Measurements from ENCODE around the gene CHMP1A.
A peak's percentile ranks its signal among the peaks of the same experiment; 100 is the strongest.
"Not testable (repeated sequence)": the region's sequence is repeated elsewhere in the genome, so short reads cannot be mapped to it uniquely, and the experiment has no call there.

The CHMP1A gene

GRCh38 chr16:89657442-89658220 is at the start of gene CHMP1A, which contains the start of gene SPATA33:
CHMP1A (minus strand) TSS chr16:89657708; CDS start chr16:89657588, 120 bp downstream.
SPATA33 (plus strand) TSS chr16:89657836; CDS start chr16:89657912, 76 bp downstream.
- peak; percentile 60 for DNase-seq (ENCODE audit: low read depth)

GRCh38 chr16:89706518-89707260 is 49.2 kb upstream of the CHMP1A start:
- DNase-seq (ENCODE audit: low read depth), result no peak

GRCh38 chr16:89705006-89705405 is 47.5 kb upstream of the CHMP1A start:
- no peak for DNase-seq (ENCODE audit: low read depth)

DNA sequence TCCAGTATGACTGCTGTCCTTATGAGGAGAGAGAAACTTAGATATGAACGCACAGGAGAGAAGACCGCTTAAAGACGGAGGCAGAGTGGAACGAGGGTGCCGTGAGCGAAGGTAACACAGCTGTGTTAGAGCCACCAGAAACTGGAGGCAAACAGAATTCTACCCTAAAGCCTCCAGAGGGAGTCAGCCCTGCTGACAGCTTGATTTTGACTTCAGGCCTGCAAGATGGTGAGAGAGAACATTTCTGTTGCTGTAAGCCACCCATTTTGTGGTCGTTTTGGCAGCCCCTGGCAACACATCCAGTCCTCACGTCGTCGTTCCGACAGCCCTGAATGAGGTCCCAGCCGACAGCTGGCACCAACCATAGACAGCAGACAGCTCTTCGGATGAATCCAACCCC is 46.8 kb upstream of the CHMP1A start:
- DNase-seq (ENCODE audit: low read depth), result no peak

DNA sequence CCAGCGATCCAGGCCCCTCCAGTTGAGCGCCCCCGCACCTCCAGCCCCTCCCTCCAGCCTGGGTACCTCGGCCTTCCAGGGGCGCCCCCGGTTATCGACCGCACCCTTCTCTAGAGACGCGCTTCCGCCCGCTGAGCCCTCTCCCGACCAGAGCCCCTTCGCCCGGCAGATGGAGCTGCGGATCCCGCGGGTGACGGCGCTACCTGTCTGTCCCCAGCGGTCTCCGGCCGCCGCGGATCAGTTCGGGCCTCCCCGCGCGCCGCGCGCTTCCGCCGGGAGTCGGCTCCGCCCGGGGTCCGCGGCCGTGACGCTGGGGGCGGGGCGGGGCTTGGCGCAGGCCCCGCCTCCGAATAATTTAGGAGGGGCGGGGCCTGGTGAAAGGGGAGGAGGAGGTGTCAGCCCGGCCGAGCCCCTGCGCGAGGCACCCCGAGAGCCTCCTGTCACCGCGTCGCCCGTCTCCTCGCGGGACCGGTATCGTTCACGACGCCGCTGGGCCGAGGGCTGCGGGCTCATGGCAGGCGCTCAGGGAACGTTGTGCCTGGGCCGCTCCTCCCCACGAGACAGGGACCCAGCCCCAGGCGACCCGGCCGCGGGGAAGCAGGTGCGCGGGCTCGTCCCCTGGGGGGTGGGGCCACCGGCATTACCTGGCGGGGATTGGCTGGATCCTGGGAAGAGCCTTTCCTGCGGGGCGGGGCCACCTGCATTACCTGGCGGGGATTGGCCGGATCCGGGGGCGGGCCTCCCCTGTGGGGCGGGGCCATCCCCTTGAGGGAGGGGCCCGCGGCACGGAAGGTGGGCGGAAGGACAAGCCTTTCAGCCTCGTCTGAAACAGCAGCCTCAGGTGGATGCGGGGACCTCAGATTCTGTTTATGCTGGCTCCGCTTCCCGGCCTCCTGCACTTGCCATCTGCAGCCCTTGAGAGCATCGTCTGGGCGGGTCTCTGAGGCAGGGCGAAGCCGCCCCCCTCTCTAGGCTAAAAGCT is 44.2 kb upstream of the CHMP1A start, which contains the start of gene SPATA2L:
Gene SPATA2L (minus strand): TSS at position 281 of the 982 bp plus-strand sequence. CDS start 473 bp downstream, outside the sequence.
- DNase-seq (ENCODE audit: low read depth), result peak; percentile 23

DNA sequence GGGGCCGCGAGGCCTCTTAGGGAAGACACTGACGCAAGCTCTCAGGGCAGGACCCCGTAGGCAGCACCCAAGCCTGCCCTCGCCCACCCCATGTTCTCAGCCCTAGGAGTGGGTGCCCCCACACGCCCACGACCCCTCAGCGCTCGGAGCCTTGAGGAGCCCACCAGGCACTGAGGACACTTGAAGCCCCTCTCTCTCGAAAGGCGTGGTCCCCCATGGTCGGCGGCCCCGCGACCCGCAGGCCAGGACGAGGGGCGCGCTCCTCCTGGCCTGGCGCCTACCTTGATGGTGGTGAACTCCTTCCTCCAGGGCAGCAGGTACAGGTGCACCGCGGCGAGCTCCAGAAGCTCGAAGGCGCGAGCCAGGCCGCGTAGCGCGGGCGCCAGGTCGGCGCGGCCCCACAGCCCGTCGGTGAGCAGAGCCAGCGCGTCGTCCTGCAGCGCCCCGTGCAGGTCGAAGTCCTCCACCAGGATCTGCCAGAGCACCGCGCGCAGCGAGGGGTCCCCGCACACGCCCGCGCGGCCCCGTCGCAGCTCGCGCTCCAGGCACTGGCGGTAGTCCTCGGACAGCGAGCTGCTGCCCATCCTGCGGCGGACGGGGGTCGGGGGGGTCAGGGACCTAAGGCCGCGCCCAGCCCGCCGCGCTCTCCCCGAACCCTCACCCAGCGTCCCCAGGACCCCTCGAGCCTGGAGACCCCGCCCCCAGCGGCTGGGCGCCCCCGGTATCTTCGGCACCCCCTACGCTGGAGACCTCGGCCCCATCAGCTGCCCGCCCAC is 43.3 kb upstream of the CHMP1A start:
- DNase-seq (ENCODE audit: low read depth), result no peak

GRCh38 chr16:89700100-89700648 is 42.7 kb upstream of the CHMP1A start:
- peak; percentile 95 for DNase-seq (ENCODE audit: low read depth)

DNA sequence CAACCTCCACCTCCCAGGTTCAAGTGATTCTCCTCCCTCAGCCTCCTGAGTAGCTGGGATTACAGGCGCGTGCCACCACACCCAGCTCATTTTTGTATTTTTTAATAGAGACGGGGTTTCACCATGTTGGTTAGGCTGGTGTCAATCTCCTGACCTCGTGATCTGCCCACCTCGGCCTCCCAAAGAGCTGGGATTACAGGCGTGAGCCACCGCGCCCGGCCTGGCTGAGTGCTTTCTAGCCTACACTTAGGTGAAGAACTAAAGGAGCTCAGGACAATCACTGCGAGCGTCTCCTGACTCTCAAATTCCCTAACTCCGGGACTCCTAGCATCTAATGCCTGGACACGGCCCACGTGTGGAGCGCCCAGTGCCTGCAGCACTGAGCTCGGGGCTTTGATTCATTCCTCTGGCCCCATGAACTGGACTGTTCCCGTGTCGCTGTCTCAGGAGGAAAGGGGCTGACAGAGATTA is 42.2 kb upstream of the CHMP1A start:
- DNase-seq (ENCODE audit: low read depth), result not testable (repeated sequence)

DNA sequence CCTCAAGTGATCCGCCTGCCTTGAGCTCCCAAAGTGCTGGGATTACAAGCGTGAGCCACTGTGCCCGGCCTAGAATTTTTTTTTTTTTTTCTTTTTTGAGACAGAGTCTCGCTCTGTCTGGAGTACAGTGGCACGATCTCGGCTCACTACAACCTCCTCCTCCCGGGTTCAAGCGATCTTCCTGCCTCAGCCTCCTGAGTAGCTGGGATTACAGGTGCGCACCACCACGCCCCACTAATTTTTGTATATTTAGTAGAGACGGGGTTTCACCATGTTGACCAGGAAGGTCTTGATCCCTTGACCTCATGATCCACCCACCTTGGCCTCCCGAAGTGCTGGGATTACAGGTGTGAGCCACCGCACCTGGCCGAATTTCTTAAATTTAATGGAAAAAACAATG is 41.2 kb upstream of the CHMP1A start:
- DNase-seq (ENCODE audit: low read depth), result not testable (repeated sequence)

DNA sequence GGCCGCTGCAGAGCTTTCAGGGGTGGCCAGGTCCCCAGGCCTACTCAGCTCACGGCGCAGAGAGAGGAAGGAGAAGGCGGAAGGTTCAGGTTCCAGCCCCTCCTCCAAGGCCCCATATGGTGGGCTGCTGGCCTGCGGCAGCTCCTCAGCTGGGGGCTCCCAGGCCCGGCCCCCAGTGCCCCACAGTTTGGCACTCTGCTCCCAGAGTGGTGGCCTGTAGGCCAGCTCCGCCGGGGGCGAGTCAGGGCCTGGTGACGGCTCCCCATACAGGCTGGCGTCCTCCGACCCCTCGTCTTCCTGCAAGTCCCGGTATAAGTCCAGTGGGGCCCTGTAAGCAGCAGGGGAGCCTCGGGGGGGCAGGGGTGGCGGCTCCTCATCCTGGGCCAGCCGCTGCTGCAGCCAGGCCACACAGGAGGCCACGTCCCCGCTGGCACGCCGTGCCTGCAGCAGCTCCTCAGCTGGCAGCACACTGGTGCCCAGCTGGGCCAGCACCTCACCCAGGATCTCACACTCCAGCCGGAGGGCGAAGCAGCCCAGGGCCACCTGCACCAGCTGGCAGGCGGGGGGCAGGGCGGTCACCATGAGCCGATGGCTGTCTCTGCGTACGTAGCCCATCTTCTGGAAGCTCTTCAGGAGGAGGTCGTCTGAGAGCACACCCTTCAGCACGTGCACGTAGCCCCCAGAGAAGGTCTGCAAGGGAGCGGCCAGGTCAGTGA is 40.3 kb upstream of the CHMP1A start:
- DNase-seq (ENCODE audit: low read depth), result no peak

- no peak for DNase-seq (ENCODE audit: low read depth)
Observed at GRCh38 chr16:89697161-89697615, 39.7 kb upstream of the CHMP1A start.

DNA sequence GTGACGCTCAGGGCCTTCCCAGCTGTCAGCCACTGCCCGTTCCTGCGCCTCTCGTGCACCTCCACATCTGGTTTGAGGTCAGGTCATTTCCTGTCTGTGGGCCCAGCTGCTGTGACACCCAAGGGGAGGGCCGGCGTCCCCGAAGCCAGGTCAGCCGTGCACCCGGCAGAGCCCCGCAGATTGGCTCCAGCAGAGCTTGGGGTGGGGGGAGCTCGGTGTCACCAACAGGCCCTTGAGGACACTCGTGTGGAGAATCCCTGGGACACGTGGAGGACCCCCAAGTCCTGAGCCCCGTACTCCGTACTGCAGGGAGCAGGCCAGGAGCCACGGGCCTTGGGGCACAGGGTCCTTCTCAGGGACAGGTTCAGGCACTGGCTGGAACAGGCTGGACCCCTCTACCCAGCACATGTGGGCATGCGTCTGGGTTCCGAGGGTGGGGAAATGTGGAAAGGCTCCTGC is 39.2 kb upstream of the CHMP1A start:
- DNase-seq (ENCODE audit: low read depth), result no peak

- no peak for DNase-seq (ENCODE audit: low read depth)
Observed at GRCh38 chr16:89695875-89696669, 38.6 kb upstream of the CHMP1A start.

DNA sequence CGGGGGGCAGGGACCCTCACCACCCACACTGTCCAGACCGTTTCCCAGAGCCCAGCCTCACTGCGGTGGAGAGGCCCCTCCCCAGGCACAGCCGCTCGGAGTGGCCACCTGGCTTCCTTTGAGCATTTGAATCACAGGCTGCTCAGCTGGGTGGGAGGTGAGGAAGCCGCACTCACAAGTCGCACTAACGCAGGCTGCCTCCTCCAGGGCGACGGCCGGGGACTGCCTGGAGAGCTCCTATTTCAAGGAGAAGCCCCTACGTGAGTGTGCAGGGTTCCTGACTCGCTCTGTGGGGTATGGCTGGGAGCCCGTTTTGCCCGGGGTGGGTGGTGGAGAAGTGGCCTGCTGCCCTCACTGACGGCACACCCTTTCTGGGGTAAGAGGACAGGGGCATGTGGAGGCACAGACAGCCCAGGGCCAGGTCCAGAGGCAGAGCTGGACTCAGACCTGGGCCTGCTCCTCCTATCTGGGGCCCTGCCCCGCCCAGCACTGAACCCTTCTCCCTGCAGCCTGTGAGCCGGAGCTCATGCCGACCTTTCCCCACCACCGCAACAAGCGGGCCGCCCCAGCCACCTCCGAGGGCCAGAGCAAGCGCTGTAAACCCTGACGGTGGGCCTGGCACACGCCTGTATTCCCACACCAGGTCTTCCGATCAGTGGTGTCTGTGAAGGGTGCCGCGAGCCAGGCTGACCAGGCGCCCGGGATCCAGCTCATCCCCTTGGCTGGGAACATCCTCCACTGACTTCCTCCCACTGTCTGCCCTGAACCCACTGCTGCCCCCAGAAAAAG is 37.8 kb upstream of the CHMP1A start:
- no peak for DNase-seq (ENCODE audit: low read depth)

DNA sequence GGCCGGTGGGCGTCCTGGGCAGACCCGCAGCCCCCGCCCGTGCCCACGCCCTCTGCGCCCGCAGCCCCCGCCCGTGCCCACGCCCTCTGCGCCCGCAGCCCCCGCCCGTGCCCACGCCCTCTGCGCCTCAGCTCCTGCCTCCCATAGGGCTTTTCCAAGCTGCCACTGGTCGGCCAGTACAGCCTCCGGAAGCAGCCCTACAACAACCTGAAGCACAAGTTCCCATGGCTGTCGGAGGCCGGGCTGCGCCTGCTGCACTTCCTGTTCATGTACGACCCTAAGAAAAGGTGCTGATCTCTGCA is 37.2 kb upstream of the CHMP1A start:
- not testable (repeated sequence) for DNase-seq (ENCODE audit: low read depth)

DNA sequence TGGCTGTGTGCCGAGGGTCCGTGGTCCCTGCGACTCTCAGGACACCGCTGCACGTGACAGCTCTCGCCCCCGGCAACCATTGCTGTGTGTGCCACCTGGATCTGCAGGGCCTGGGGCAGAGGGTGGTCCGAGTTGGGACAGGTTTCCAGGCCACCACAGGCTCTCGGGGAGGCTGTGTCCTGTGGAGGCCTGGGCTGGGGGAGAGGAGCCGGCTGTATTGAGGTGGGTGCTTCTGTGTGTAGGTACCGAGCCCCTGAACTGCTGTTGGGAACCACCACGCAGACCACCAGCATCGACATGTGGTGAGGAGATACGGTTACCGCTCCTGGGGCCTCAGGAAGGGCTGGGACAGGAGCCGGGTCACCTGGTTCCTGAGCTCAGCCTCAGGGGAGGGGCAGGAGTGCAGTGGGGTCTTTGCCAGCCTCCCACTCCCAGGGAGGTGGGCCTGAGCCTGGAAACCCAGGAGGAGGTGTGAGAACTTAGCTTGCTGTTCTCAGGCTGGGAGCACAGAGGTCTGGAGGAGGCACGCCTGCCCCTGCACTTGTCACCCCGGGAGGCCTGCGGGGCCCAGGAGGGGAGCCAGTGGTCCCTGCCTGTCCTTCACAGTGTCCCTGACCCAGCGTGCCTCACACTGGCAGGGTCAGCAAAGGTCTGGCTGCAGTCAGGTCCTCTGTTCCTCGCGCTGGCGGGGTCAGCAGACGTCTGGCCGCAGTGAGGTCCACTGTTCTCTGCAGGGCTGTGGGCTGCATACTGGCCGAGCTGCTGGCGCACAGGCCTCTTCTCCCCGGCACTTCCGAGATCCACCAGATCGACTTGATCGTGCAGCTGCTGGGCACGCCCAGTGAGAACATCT is 36.6 kb upstream of the CHMP1A start:
- DNase-seq (ENCODE audit: low read depth), result no peak

- DNase-seq (ENCODE audit: low read depth), result no peak
Observed at GRCh38 chr16:89693289-89693731, 35.8 kb upstream of the CHMP1A start.

Data from fibroblast of the conjunctiva (primary cell).